PC-9 (cell line): ENCODE results near the gene ATP11B.

Experiments
- CTCF ChIP-seq: fragments of 200-600 bp; sonication (generic); conservative IDR thresholded peaks from 2 replicates; pipeline ENCODE4 v1.6.1; 2017; ENCODE audit warnings: mixed run types, antibody characterized with exemption, mild to moderate bottlenecking, moderate library complexity
- EZH2 ChIP-seq: fragments of 200-600 bp; sonication (generic); IDR thresholded peaks from 2 replicates; pipeline ENCODE4 v1.8.0; 2017; ENCODE audit warnings: antibody characterized with exemption, low read depth

- TF ChIP-seq EZH2 (no peak), CTCF (no peak)
Measured at GRCh38 chr3:182869059-182869458, 75.8 kb downstream of the ATP11B start.
